GM23338 (cell line): ENCODE results near the gene SH3TC2. TPM values are rescaled to one million over a fixed set of nuclear protein-coding genes. Genes with fewer than 3 reads are reported as not detected.

Experiments
- ATAC-seq: fragments of 200-7000 bp; cut with Tn5 transposase; 3 replicates; pipeline ENCODE4 v1.9.1; 2020
- DNase-seq: peaks from one replicate; pipeline ENCODE4 v3.0.0-alpha.2; 2015; ENCODE audit warnings: low spot score
- H2AFZ ChIP-seq: fragments of 200-600 bp; sonication (generic); 2 replicates; pipeline ENCODE4 v1.8.0; 2016; ENCODE audit warnings: antibody characterized with exemption, mild to moderate bottlenecking, moderate library complexity
- H3F3A ChIP-seq: fragments of 200-600 bp; sonication (generic); replicated peaks from 2 replicates; pipeline ENCODE4 v1.8.0; 2017; ENCODE audit warnings: antibody characterized with exemption, mixed run types, low read depth
- H3K27ac ChIP-seq: fragments of 200-600 bp; sonication (generic); 2 replicates; pipeline ENCODE4 v1.6.1; 2016; ENCODE audit warnings: low read depth
- H3K27me3 ChIP-seq: fragments of 200-600 bp; sonication (generic); 2 replicates; pipeline ENCODE4 v1.8.0; 2016; ENCODE audit warnings: mild to moderate bottlenecking, mixed run types, moderate library complexity; ENCODE audit not compliant: insufficient read depth
- H3K36me3 ChIP-seq: fragments of 200-600 bp; sonication (generic); 2 replicates; pipeline ENCODE4 v1.8.0; 2016; ENCODE audit warnings: mild to moderate bottlenecking; ENCODE audit not compliant: insufficient read depth
- H3K4me1 ChIP-seq: fragments of 200-600 bp; sonication (generic); 2 replicates; pipeline ENCODE4 v1.8.0; 2016; ENCODE audit warnings: mild to moderate bottlenecking, moderate library complexity; ENCODE audit not compliant: insufficient read depth
- H3K4me2 ChIP-seq: fragments of 200-600 bp; sonication (generic); 2 replicates; pipeline ENCODE4 v1.7.1; 2017; ENCODE audit warnings: mixed run types
- H3K4me3 ChIP-seq: fragments of 200-600 bp; sonication (generic); 2 replicates; pipeline ENCODE4 v1.6.1; 2016; ENCODE audit warnings: mixed run types
- H3K79me2 ChIP-seq: fragments of 200-600 bp; sonication (generic); replicated peaks from 2 replicates; pipeline ENCODE4 v1.8.0; 2017; ENCODE audit warnings: mild to moderate bottlenecking; ENCODE audit not compliant: insufficient read depth
- H3K9me2 ChIP-seq: fragments of 200-600 bp; sonication (generic); 2 replicates; pipeline ENCODE4 v1.8.0; 2017; ENCODE audit not compliant: insufficient read depth
- H4K20me1 ChIP-seq: fragments of 200-600 bp; sonication (generic); replicated peaks from 2 replicates; pipeline ENCODE4 v1.8.0; 2017; ENCODE audit warnings: mild to moderate bottlenecking; ENCODE audit not compliant: insufficient read depth
- H3K27ac Mint-ChIP-seq: 2 replicates; pipeline ENCODE4 v1.8.0; 2020; ENCODE audit warnings: inconsistent platforms, mild to moderate bottlenecking, moderate library complexity, mixed read lengths
- H3K27me3 Mint-ChIP-seq: 3 replicates; pipeline ENCODE4 v1.8.0; 2022; ENCODE audit warnings: low read depth, mild to moderate bottlenecking, moderate library complexity, mixed read lengths, inconsistent platforms; ENCODE audit not compliant: insufficient read depth, poor library complexity
- H3K36me3 Mint-ChIP-seq: 3 replicates; pipeline ENCODE4 v1.8.0; 2021; ENCODE audit warnings: low read depth, mild to moderate bottlenecking, inconsistent platforms, moderate library complexity, mixed read lengths
- H3K4me1 Mint-ChIP-seq: 3 replicates; pipeline ENCODE4 v1.8.0; 2020; ENCODE audit warnings: mild to moderate bottlenecking, inconsistent platforms, mixed read lengths
- H3K4me3 Mint-ChIP-seq: 3 replicates; pipeline ENCODE4 v1.8.0; 2021; ENCODE audit warnings: moderate library complexity, mild to moderate bottlenecking, inconsistent platforms, mixed read lengths
- H3K9me3 Mint-ChIP-seq: 3 replicates; pipeline ENCODE4 v1.8.0; 2020; ENCODE audit warnings: moderate library complexity, mild to moderate bottlenecking, inconsistent platforms, mixed read lengths
- CREB1 ChIP-seq: fragments of 250-450 bp; sonication (Bioruptor Pico); IDR thresholded peaks from 2 replicates; pipeline ENCODE4 v1.5.0; 2020; ENCODE audit warnings: low read depth, mild to moderate bottlenecking, moderate library complexity
- EZH2 ChIP-seq: fragments of 200-600 bp; sonication (generic); IDR thresholded peaks from one replicate; pipeline ENCODE4 v1.8.0; 2017; ENCODE audit warnings: antibody characterized with exemption, mild to moderate bottlenecking, low read depth; ENCODE audit not compliant: unreplicated experiment
- JUNB ChIP-seq: IDR thresholded peaks from one replicate; pipeline ENCODE4 v1.6.1; 2016; ENCODE audit warnings: antibody characterized with exemption; ENCODE audit not compliant: unreplicated experiment
- NANOG ChIP-seq: IDR thresholded peaks from 2 replicates; pipeline ENCODE4 v1.6.1; 2016; ENCODE audit warnings: antibody characterized with exemption, borderline replicate concordance
- POLR2AphosphoS5 ChIP-seq: IDR thresholded peaks from 2 replicates; pipeline ENCODE4 v1.6.1; 2016; ENCODE audit warnings: antibody characterized with exemption, low read depth
- STAT1 ChIP-seq: IDR thresholded peaks from one replicate; pipeline ENCODE4 v1.6.1; 2016; ENCODE audit warnings: antibody characterized with exemption; ENCODE audit not compliant: unreplicated experiment
- ZNF331 ChIP-seq: fragments of 250-450 bp; sonication (Bioruptor Pico); IDR thresholded peaks from 2 replicates; pipeline ENCODE4 v1.5.0; 2020; ENCODE audit warnings: low read depth, mild to moderate bottlenecking, moderate library complexity
- polyA plus RNA-seq: library from polyadenylated mRNA; unstranded; fragments of >200 nt; fragmentation: Nextera tagmentation; extraction: Ambion mirVana; gene quantifications from 2 replicates; pipeline ENCODE4 v1.2.1, GENCODE V29; 2016
- total RNA-seq: library from RNA; depleted of rRNA; stranded (reverse); fragments of >200 nt; shearing (Covaris generic); gene quantifications from 2 replicates; pipeline ENCODE4 v1.2.3, GENCODE V29; 2014
- TF ChIP-seq, protein P1 (sequence below): IDR thresholded peaks from 2 replicates; pipeline ENCODE4 v1.6.1; 2016; ENCODE audit warnings: antibody characterized with exemption
- TF ChIP-seq, protein P2 (sequence below), 2 experiments: fragments of 200-600 bp in 1 of 2; sonication (generic) in 1 of 2; conservative IDR thresholded peaks; 2 replicates each; pipeline versions ENCODE4 v1.5.1 to v1.6.1; 2016 to 2017; ENCODE audit warnings: antibody characterized with exemption in 2 of 2, low read depth in 2 of 2, mild to moderate bottlenecking in 2 of 2, moderate library complexity in 1 of 2
- TF ChIP-seq, protein P3 (sequence below): IDR thresholded peaks from one replicate; pipeline ENCODE4 v1.6.1; 2018; ENCODE audit warnings: antibody characterized with exemption; ENCODE audit not compliant: unreplicated experiment
- TF ChIP-seq, protein P4 (sequence below): fragments of 250-450 bp; sonication (Bioruptor Pico); IDR thresholded peaks from 2 replicates; pipeline ENCODE4 v1.5.0; 2020; ENCODE audit warnings: mild to moderate bottlenecking, moderate library complexity

Gene SH3TC2
- total and polyA plus RNA-seq, 2 experiments from 2014 or later: 0.10 to 0.17 TPM

DNA sequence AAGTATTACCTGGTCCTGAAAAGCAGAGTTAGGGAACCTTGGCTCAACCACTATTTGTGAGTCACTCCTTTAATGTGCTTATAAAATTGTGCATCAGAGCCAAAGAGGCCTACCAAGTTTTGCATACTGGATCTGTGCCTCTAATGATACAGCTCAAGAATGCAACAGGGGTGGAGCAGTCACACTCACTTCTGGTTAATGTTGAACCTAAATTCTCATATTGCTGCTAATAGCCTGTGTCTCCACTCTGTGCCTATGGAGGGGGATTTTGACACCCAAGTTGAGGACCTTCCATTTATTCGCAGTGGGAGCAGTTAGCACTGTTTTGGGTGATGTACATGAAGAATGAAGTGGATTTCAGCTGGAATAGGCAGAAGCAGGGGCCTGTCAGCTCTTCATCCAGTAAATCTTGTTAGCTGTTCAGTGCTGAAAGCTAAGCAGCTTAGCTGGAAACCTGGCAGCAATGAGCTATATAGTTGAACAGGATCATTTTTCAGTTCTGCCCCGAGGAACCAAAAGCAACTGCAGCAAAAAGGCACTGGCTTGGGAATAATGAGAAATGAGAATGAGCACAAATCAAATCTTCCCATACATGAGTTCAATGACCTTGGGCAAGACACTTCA lies 9.7 kb downstream of the SH3TC2 start (continued):
- TF ChIP-seq, protein P1, sequence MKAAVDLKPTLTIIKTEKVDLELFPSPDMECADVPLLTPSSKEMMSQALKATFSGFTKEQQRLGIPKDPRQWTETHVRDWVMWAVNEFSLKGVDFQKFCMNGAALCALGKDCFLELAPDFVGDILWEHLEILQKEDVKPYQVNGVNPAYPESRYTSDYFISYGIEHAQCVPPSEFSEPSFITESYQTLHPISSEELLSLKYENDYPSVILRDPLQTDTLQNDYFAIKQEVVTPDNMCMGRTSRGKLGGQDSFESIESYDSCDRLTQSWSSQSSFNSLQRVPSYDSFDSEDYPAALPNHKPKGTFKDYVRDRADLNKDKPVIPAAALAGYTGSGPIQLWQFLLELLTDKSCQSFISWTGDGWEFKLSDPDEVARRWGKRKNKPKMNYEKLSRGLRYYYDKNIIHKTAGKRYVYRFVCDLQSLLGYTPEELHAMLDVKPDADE: no peak
- TF ChIP-seq, protein P2, sequence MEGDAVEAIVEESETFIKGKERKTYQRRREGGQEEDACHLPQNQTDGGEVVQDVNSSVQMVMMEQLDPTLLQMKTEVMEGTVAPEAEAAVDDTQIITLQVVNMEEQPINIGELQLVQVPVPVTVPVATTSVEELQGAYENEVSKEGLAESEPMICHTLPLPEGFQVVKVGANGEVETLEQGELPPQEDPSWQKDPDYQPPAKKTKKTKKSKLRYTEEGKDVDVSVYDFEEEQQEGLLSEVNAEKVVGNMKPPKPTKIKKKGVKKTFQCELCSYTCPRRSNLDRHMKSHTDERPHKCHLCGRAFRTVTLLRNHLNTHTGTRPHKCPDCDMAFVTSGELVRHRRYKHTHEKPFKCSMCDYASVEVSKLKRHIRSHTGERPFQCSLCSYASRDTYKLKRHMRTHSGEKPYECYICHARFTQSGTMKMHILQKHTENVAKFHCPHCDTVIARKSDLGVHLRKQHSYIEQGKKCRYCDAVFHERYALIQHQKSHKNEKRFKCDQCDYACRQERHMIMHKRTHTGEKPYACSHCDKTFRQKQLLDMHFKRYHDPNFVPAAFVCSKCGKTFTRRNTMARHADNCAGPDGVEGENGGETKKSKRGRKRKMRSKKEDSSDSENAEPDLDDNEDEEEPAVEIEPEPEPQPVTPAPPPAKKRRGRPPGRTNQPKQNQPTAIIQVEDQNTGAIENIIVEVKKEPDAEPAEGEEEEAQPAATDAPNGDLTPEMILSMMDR (conservative IDR thresholded peaks at IDR 0.05; ENCODE audit: low read depth in 2 of 2): no peak
- TF ChIP-seq EZH2 (no peak), ZNF331 (CRISPR knock-in tag) (no peak), NANOG (no peak), STAT1 (no peak), JUNB (no peak), CREB1 (no peak), POLR2AphosphoS5 (no peak)
- TF ChIP-seq, protein P3, sequence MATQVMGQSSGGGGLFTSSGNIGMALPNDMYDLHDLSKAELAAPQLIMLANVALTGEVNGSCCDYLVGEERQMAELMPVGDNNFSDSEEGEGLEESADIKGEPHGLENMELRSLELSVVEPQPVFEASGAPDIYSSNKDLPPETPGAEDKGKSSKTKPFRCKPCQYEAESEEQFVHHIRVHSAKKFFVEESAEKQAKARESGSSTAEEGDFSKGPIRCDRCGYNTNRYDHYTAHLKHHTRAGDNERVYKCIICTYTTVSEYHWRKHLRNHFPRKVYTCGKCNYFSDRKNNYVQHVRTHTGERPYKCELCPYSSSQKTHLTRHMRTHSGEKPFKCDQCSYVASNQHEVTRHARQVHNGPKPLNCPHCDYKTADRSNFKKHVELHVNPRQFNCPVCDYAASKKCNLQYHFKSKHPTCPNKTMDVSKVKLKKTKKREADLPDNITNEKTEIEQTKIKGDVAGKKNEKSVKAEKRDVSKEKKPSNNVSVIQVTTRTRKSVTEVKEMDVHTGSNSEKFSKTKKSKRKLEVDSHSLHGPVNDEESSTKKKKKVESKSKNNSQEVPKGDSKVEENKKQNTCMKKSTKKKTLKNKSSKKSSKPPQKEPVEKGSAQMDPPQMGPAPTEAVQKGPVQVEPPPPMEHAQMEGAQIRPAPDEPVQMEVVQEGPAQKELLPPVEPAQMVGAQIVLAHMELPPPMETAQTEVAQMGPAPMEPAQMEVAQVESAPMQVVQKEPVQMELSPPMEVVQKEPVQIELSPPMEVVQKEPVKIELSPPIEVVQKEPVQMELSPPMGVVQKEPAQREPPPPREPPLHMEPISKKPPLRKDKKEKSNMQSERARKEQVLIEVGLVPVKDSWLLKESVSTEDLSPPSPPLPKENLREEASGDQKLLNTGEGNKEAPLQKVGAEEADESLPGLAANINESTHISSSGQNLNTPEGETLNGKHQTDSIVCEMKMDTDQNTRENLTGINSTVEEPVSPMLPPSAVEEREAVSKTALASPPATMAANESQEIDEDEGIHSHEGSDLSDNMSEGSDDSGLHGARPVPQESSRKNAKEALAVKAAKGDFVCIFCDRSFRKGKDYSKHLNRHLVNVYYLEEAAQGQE: no peak

DNA sequence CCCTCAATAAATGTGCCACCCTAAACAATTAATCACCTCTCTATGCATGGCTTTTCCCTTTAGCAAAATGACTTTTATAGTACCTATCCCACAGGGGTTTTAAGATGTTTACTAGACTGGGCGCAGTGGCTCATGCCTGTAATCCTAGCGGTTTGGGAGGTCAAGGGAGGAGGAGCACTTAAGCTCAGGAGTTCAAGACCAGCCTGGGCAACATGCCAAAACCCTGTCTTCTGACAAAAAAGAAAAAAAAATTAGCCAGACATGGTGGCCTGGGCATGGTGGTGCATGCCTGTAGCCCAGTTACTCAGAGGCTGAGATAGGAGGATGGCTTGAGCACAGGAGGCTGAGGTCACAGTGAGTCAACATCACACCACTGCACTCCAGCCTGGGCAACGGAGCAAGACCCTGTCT lies 13.5 kb downstream of the SH3TC2 start:
- Histone ChIP-seq H3K9me2 (no peaks in the 10 kb centered on the region), H3K4me3 (no peak overlapping the region), H3K27me3 (no peaks in the 10 kb centered on the region), H3K36me3 (no peaks in the 10 kb centered on the region), H2AFZ (no peak overlapping the region), H4K20me1 (no peaks in the 10 kb centered on the region), H3K4me1 (no peaks in the 10 kb centered on the region), H3F3A (no peaks in the 10 kb centered on the region), H3K79me2 (no peaks in the 10 kb centered on the region), H3K27ac (no peak overlapping the region), H3K4me2 (no peak overlapping the region)
- H3K27ac Mint-ChIP-seq: no peak overlapping the region
- H3K9me3 Mint-ChIP-seq: no peaks in the 10 kb centered on the region
- DNase-seq (no peak), ATAC-seq (no peak)
- H3K27me3 Mint-ChIP-seq: no peaks in the 10 kb centered on the region
- H3K4me3 Mint-ChIP-seq: no peak overlapping the region
- peaks cover 3% of the 10 kb centered on the region; the same call in 1 of the 3 replicates for H3K4me1 Mint-ChIP-seq
- no peaks in the 10 kb centered on the region for H3K36me3 Mint-ChIP-seq
- TF ChIP-seq ZNF331 (CRISPR knock-in tag) (no peak), POLR2AphosphoS5 (no peak), CREB1 (no peak), NANOG (no peak)
- TF ChIP-seq, protein P4, sequence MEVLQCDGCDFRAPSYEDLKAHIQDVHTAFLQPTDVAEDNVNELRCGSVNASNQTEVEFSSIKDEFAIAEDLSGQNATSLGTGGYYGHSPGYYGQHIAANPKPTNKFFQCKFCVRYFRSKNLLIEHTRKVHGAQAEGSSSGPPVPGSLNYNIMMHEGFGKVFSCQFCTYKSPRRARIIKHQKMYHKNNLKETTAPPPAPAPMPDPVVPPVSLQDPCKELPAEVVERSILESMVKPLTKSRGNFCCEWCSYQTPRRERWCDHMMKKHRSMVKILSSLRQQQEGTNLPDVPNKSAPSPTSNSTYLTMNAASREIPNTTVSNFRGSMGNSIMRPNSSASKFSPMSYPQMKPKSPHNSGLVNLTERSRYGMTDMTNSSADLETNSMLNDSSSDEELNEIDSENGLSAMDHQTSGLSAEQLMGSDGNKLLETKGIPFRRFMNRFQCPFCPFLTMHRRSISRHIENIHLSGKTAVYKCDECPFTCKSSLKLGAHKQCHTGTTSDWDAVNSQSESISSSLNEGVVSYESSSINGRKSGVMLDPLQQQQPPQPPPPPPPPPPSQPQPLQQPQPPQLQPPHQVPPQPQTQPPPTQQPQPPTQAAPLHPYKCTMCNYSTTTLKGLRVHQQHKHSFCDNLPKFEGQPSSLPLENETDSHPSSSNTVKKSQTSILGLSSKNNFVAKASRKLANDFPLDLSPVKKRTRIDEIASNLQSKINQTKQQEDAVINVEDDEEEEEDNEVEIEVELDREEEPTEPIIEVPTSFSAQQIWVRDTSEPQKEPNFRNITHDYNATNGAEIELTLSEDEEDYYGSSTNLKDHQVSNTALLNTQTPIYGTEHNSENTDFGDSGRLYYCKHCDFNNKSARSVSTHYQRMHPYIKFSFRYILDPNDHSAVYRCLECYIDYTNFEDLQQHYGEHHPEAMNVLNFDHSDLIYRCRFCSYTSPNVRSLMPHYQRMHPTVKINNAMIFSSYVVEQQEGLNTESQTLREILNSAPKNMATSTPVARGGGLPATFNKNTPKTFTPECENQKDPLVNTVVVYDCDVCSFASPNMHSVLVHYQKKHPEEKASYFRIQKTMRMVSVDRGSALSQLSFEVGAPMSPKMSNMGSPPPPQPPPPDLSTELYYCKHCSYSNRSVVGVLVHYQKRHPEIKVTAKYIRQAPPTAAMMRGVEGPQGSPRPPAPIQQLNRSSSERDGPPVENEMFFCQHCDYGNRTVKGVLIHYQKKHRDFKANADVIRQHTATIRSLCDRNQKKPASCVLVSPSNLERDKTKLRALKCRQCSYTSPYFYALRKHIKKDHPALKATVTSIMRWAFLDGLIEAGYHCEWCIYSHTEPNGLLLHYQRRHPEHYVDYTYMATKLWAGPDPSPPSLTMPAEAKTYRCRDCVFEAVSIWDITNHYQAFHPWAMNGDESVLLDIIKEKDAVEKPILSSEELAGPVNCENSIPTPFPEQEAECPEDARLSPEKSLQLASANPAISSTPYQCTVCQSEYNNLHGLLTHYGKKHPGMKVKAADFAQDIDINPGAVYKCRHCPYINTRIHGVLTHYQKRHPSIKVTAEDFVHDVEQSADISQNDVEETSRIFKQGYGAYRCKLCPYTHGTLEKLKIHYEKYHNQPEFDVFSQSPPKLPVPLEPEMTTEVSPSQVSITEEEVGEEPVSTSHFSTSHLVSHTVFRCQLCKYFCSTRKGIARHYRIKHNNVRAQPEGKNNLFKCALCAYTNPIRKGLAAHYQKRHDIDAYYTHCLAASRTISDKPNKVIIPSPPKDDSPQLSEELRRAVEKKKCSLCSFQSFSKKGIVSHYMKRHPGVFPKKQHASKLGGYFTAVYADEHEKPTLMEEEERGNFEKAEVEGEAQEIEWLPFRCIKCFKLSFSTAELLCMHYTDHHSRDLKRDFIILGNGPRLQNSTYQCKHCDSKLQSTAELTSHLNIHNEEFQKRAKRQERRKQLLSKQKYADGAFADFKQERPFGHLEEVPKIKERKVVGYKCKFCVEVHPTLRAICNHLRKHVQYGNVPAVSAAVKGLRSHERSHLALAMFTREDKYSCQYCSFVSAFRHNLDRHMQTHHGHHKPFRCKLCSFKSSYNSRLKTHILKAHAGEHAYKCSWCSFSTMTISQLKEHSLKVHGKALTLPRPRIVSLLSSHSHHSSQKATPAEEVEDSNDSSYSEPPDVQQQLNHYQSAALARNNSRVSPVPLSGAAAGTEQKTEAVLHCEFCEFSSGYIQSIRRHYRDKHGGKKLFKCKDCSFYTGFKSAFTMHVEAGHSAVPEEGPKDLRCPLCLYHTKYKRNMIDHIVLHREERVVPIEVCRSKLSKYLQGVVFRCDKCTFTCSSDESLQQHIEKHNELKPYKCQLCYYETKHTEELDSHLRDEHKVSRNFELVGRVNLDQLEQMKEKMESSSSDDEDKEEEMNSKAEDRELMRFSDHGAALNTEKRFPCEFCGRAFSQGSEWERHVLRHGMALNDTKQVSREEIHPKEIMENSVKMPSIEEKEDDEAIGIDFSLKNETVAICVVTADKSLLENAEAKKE: no peak
